ENCODE results near the gene STARD7. TPM values are rescaled to one million over a fixed set of nuclear protein-coding genes. Genes with fewer than 3 reads are reported as not detected.
"Not testable (repeated sequence)": the region's sequence is repeated elsewhere in the genome, so short reads cannot be mapped to it uniquely, and the experiment has no call there.

The STARD7 gene
- polyA plus RNA-seq, 1 donor from 2014 or later: 193 TPM

- peaks cover 3% of the 10 kb centered on the region for H3K27me3 Mint-ChIP-seq
- H3K4me3 Mint-ChIP-seq: no peak overlapping the region
- peak overlapping the region in 1 of 3 donors; percentile 50 for H3K27ac Mint-ChIP-seq
- no peaks in the 10 kb centered on the region for H3K36me3 Mint-ChIP-seq
- no peaks in the 10 kb centered on the region for H3K9me3 Mint-ChIP-seq
- H3K4me1 Mint-ChIP-seq: peaks cover 5 to 13% (median 8%) of the 10 kb centered on the region in 3 donors
Observed at GRCh38 chr2:96170626-96171025, 38.0 kb downstream of the STARD7 start.

GRCh38 chr2:96169868-96170507 lies 38.6 kb downstream of the STARD7 start:
- H3K4me1 Mint-ChIP-seq: peaks cover 7 to 14% (median 9%) of the 10 kb centered on the region in 3 donors
- no peak overlapping the region for H3K4me3 Mint-ChIP-seq
- no peaks in the 10 kb centered on the region for H3K36me3 Mint-ChIP-seq
- no peaks in the 10 kb centered on the region for H3K9me3 Mint-ChIP-seq
- peaks cover 3% of the 10 kb centered on the region for H3K27me3 Mint-ChIP-seq
- H3K27ac Mint-ChIP-seq: no peak overlapping the region

- Mint-ChIP-seq H3K4me3 (no peak overlapping the region), H3K36me3 (no peaks in the 10 kb centered on the region), H3K4me1 (peaks cover 23 to 30% (median 28%) of the 10 kb centered on the region in 3 donors), H3K9me3 (no peaks in the 10 kb centered on the region), H3K27me3 (no peaks in the 10 kb centered on the region), H3K27ac (no peak overlapping the region)
Observed at GRCh38 chr2:96167407-96168013, 41.1 kb downstream of the STARD7 start.

- Mint-ChIP-seq H3K4me1 (peaks cover 34 to 50% (median 39%) of the 10 kb centered on the region in 3 donors), H3K27me3 (no peaks in the 10 kb centered on the region), H3K9me3 (no peaks in the 10 kb centered on the region), H3K4me3 (peak overlapping the region; percentile 73 to 92 (median 84)), H3K27ac (peak overlapping the region; percentile 84 to 91 (median 89)), H3K36me3 (no peaks in the 10 kb centered on the region)
Observed at GRCh38 chr2:96164459-96165184, 44.0 kb downstream of the STARD7 start.

GRCh38 chr2:96163768-96164429 lies 44.7 kb downstream of the STARD7 start:
- Mint-ChIP-seq H3K4me1 (peaks cover 42 to 52% (median 45%) of the 10 kb centered on the region in 3 donors), H3K27ac (peak overlapping the region; percentile 84 to 91 (median 89)), H3K36me3 (no peaks in the 10 kb centered on the region), H3K27me3 (no peaks in the 10 kb centered on the region), H3K9me3 (no peaks in the 10 kb centered on the region), H3K4me3 (peak overlapping the region; percentile 73 to 92 (median 84))

- Mint-ChIP-seq H3K4me3 (peak overlapping the region in 2 of 4 donors; percentile 21 to 92), H3K9me3 (no peaks in the 10 kb centered on the region), H3K36me3 (no peaks in the 10 kb centered on the region), H3K4me1 (peaks cover 43 to 52% (median 46%) of the 10 kb centered on the region in 3 donors), H3K27me3 (no peaks in the 10 kb centered on the region), H3K27ac (peak overlapping the region in 2 of 3 donors; percentile 84 to 89)
Observed at GRCh38 chr2:96163415-96163767, 45.2 kb downstream of the STARD7 start.

GRCh38 chr2:96161898-96162297 lies 46.7 kb downstream of the STARD7 start:
- Mint-ChIP-seq H3K27ac (peak overlapping the region; percentile 61 to 89 (median 64)), H3K4me3 (peak overlapping the region in 3 of 4 donors; percentile 13 to 49 (median 35)), H3K9me3 (no peaks in the 10 kb centered on the region), H3K4me1 (peaks cover 53 to 58% (median 56%) of the 10 kb centered on the region in 3 donors), H3K27me3 (no peaks in the 10 kb centered on the region), H3K36me3 (no peaks in the 10 kb centered on the region)

GRCh38 chr2:96160366-96160765 lies 48.3 kb downstream of the STARD7 start:
- not testable (repeated sequence) for H3K36me3 Mint-ChIP-seq, H3K9me3 Mint-ChIP-seq, H3K27ac Mint-ChIP-seq, H3K4me3 Mint-ChIP-seq, H3K27me3 Mint-ChIP-seq
- H3K4me1 Mint-ChIP-seq: peaks cover 59 to 70% (median 64%) of the 10 kb centered on the region in 3 donors

- Mint-ChIP-seq H3K9me3 (no peaks in the 10 kb centered on the region), H3K36me3 (no peaks in the 10 kb centered on the region), H3K4me1 (peaks cover 53 to 61% (median 55%) of the 10 kb centered on the region in 3 donors), H3K27ac (peak overlapping the region in 2 of 3 donors; percentile 5 to 82), H3K27me3 (no peaks in the 10 kb centered on the region), H3K4me3 (peak overlapping the region in 3 of 4 donors; percentile 3 to 64 (median 29))
Observed at GRCh38 chr2:96159084-96159830, 49.4 kb downstream of the STARD7 start.

GRCh38 chr2:96158554-96158940 lies 50.1 kb downstream of the STARD7 start:
- H3K27me3 Mint-ChIP-seq: no peaks in the 10 kb centered on the region
- H3K27ac Mint-ChIP-seq: no peak overlapping the region
- no peaks in the 10 kb centered on the region for H3K9me3 Mint-ChIP-seq
- H3K4me1 Mint-ChIP-seq: peaks cover 46 to 54% (median 48%) of the 10 kb centered on the region in 3 donors
- H3K4me3 Mint-ChIP-seq: peak overlapping the region in 2 of 4 donors; percentile 76 to 77
- H3K36me3 Mint-ChIP-seq: no peaks in the 10 kb centered on the region

GRCh38 chr2:96157649-96158553 lies 50.7 kb downstream of the STARD7 start:
- Mint-ChIP-seq H3K4me1 (peaks cover 42 to 51% (median 46%) of the 10 kb centered on the region in 3 donors), H3K36me3 (no peaks in the 10 kb centered on the region)

GRCh38 chr2:96156926-96157648 lies 51.5 kb downstream of the STARD7 start:
- Mint-ChIP-seq H3K27ac (peak overlapping the region in 2 of 3 donors; percentile 75 to 92), H3K36me3 (no peaks in the 10 kb centered on the region), H3K4me1 (peaks cover 33 to 46% (median 39%) of the 10 kb centered on the region in 3 donors), H3K27me3 (no peaks in the 10 kb centered on the region), H3K9me3 (no peaks in the 10 kb centered on the region), H3K4me3 (peak overlapping the region; percentile 5 to 90 (median 69))

More at GRCh38 chr2:96157649-96158553, 50.7 kb downstream of the STARD7 start:
- H3K27me3 Mint-ChIP-seq: no peaks in the 10 kb centered on the region
- no peaks in the 10 kb centered on the region for H3K9me3 Mint-ChIP-seq
- peak overlapping the region in 2 of 3 donors; percentile 75 to 92 for H3K27ac Mint-ChIP-seq
- H3K4me3 Mint-ChIP-seq: peak overlapping the region; percentile 4 to 77 (median 68)

Measured in IgD-negative memory B cell (primary cell).